ENCODE measurements around the gene ATP8B1.

- no peak for TF ChIP-seq CTCF (IDR thresholded peaks at IDR 0.05; ENCODE audit: borderline replicate concordance, extremely low read depth, low read length, poor library complexity, severe bottlenecking)
- TF ChIP-seq EZH2 (IDR thresholded peaks at IDR 0.05; ENCODE audit: borderline replicate concordance, low read depth, low read length, severe bottlenecking): no peak
Observed at GRCh38 chr18:57630754-57631595, 172.1 kb downstream of the ATP8B1 start.

Measured in DND-41 (cell line).